GM18520 (cell line): ENCODE data around the gene COX4I1.

Experiments
- ATAC-seq: cut with Tn5 transposase; IDR thresholded peaks from one replicate; pipeline ENCODE4 v1.9.1; 2021; ENCODE audit not compliant: unreplicated experiment

COX4I1 gene

DNA sequence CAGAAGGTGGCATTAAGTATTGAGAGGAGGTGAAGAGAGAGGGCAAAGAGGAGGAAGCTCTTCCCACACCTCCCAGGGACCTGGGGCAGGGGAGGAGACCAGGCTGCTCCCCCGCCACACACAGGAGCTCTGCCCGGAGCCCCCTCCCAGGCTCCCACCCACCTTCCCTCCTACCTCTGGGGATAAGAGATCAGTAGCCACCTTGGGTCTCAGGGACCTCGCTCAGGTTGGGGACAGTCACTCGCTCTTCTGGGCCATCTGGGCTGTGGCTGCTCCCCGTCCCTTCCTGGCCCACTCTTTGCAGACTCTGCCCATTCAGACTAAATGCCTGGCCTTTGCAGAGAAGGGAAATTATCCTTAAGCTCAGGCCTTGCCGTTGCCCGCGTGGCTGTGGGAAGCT is 33.7 kb upstream of the COX4I1 start:
- no peak for ATAC-seq

DNA sequence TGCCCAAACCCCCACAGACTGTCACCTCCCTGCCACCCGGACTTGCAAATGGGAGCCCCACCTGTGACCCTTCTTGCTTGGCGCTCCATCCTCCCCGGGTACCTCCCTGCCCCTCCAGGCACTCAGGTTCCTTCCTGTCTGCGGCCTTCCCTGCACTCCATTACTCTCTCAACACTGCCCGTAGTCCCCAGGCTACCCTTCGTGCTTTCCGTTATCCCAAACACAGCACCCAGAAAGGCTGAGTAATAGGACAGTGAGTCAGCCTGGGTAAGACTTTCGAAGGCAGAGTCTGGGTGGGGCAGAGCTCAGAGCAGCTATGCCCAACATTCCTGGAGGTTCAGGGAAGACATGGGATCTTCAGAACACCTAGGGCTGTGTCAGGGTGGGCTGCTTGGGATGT is 32.0 kb upstream of the COX4I1 start:
- no peak for ATAC-seq

DNA sequence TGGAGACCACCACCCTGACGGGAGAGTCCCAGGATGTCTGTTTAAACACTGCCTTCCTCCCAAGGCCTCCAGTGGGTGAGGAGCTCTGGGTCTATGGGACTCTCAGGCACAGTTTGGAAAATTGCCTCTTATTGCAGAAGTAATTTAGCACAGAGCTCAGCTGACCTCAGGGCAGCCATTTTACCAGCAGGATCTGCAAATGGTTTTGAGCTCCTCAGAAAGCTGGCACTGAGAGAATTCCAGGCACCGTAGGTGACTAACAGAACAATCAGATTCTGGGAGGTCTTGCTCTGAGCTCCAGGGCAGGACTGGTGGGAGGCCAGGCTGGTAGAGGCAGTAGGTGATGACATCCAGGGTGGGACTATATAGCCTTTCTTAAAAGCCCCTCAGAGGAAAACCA is 31.3 kb upstream of the COX4I1 start:
- ATAC-seq = no peak

DNA sequence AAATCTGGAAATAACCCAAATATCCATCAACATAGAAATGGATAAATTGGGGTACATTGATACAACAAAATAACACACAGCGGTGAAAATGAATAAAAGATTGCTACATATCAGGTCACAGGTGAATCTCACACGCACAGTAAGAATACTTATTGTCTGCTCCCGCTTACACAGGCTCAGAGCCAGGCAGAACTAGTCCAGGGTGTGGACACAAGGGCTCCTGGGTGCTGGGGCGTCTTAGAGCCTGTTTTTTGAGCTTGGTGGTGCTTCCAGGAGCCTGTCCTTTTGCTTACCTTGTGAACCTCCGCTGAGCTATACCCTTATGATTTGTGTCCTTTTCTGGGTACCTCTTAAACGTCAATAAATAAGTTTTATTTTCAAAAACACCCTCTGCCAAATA is 28.8 kb upstream of the COX4I1 start:
- ATAC-seq = no peak

DNA sequence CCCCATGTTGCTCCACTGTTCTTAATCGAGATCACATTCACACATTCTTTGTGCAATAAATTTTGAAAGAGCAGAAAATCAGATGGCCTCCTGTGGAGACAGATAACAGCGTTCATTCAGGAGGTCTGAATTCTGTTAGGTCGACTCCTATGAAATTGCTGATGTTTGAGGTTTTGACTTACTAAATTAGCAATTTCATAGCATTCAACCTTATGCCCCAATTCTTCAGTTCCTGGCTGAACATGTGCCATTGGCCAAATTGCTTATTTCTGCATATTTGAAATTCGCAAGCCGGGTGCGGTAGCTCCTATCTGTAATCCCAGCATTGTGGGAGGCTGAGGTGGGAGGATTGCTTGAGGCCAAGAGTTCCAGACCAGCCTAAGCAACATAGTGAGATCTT is 26.5 kb upstream of the COX4I1 start:
- ATAC-seq = no peak

DNA sequence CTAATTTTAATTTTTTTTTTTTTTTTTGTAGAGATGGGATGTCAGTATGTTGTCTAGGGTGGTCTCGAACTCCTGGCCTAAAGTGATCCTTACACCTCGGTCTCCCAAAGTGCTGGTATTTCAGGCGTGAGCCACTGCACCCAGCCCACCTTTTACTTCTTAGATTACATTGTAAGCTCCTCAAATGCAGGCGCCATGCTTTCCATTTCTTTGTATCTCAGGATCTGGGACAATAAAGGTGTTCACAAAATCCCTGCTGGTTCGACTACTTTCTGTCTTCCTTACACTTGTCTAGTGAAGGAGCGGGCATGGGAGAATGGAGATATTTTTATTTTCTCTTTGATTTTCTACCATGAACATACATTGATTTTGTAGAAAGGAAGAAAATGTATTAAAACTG is 25.4 kb upstream of the COX4I1 start:
- no peak for ATAC-seq

DNA sequence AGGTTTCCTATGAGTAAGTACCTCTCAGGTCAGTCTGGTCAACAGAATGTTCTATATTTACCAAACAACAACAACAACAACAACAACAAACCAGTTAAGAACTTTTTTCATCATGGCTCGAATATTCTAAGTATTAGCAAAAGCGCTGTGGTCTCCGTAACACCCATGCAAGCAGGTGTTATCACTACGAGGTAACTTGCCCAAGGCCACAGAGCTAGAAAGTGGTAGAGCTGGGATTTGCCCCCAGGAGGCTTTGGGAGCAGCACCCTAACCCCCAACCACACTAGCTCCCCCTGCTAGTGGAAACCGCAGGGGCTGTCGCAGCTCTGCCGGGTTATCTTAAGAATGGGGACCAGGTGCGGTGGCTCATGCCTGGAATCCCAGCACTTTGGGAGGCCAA is 24.7 kb upstream of the COX4I1 start:
- ATAC-seq = no peak

DNA sequence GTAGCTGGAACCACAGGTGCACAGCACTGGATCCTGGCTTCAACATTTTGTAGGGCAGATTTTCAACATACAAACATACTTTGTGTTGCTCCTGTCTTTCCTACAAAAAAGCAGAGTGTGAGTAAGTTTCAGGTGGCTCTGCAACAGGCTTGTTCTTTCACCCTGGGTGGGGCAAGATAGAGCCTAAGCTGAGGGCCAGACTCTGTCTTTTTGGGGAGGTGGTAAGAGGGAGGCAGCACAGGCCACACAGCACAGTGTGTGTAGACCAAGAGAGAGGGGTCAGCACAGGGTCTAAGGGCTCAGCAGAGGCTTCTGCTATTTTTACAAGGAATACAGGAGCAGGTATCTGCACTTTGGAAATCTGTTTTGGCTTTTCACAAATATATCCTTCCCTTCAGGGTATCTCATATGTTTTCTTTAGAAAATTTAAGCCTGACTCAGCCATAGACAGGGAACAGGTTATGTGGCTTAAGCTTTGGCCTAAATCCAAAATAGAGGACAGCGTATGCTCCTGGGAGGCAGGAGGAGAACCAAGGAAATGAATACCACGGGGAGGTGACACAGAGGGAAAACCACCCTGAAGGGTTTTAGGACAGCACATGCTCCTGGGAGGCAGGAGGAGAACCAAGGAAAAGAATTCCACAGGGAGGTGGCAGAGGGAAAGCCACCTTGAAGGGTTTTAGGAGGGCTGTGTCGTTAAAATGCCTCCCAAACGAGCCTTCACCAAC is 21.7 kb upstream of the COX4I1 start:
- ATAC-seq = no peak

DNA sequence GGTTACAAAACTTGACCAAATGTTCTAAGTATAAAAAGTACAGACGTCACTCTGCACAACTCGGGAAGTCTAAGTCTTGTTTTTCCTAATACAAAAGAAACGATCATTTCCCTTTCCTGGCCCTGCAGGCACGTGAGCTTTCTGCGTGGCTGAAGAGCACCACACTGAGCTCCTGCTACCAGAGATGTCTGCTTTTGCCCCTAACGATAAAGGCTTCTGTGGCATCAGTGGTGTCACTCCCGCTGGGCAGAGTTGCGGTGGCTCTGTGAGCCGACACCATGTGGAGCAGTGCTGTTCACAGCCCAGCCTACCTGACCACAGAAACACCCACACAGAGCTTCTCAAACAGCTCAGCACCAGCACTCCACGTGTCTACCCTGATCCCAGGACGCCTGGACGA is 20.6 kb upstream of the COX4I1 start:
- no peak for ATAC-seq

DNA sequence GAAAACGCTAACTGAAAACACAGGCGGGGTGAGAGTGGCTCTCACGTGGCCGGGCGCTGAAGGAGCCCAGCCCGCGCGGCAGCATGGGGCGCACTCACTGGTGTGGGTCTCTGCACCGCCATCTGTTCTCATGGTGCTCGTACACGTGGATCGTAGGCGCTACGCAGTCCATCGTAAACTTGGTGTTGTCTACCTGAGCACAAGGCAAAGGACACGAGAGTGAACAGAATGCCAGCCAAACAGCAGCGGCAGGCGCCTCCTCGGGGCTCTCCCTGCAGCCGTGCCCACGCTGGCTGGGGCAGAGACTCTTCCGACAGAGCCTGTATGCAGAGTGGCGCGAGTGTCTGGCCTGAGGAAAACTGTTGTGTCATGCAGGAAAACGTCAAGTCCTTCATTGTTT is 19.2 kb upstream of the COX4I1 start:
- ATAC-seq = no peak

DNA sequence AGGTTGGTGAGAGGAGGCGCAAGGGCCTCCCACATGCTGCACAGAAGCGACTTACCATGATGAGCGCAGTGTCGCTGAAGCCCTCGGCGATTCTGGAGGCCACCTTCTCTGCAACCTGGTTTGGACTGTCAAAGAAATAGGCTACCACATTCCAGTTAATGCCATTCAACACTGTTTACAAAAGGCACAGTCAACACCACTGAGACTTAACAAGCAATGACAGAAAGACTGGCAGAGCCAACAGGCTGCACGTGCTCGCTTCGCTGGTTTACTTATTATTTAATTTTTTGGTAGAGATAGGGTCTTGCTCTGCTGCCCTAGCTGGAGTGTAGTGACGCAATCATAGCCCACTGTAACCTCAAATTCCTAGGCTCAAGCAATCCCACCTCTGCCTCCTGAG is 18.3 kb upstream of the COX4I1 start:
- no peak for ATAC-seq

DNA sequence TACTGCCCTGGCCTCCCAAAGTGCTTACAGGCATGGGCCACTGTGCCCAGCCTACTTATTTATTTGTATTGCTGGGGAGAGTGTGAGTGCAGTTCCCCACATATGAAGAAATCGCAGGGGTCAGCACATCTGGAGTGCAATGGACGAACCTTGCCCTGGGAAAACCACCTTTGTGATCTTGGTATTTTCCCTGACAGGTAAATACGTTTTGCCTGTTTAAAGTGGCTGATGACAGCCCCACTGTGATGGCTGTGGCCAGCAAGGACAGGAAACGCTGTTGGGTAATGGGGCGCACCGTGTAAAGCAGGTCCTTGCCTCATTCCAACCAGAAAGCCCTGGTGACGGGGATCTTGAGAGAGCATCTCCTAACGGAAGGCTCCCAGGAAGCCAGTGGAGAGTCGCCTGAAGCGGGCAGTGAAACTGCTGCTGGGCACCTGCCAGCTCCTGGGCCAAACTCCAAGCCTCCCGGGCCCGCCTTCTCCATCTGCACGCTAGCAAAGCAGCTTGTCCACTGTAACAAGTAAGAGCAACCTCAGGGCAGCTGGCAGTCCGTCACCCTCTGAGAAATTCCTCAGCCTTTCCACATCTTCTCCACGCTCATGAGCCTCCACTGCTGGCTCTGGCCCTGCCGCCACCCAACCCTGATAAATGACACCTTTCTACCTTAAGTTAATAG is 17.7 kb upstream of the COX4I1 start:
- no peak for ATAC-seq

DNA sequence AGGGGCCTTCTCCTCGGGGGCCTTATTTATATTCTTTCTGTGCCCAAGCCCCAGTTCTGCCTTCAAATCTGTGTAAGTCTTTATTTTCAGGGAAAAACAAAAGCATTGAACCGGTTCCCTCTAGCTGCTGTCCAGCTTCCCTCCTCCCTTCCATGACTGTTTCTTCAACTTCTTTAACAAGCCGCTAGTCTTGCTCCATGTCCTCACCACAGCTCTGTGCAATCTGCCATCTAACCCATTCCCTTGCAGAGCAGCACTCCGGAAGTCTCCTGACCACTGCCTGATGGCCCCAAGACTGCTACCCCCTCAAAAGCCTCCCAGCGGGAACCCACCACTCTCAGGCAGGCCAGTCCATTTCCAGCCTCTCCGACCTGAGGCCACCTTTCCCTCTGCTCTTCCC is 17.0 kb upstream of the COX4I1 start:
- no peak for ATAC-seq

DNA sequence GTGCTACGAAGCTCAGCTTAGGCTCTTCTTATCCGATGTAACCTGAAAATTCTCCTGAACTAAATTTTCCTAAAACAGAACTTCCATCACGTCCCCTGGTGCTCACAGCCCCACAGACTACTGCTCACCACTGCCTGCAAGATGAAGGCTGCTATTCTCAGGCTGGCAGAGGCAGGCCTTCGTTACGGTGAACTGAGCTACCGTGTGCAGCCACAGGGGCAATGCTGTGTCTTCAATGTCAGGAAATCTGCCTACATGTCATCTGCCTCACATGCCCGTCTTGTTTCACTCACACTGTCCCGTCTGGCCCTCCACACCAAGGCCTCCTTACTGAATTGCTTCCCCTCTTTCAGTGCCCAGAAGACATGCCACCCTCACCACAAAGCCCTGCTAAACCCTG is 16.1 kb upstream of the COX4I1 start:
- no peak for ATAC-seq

DNA sequence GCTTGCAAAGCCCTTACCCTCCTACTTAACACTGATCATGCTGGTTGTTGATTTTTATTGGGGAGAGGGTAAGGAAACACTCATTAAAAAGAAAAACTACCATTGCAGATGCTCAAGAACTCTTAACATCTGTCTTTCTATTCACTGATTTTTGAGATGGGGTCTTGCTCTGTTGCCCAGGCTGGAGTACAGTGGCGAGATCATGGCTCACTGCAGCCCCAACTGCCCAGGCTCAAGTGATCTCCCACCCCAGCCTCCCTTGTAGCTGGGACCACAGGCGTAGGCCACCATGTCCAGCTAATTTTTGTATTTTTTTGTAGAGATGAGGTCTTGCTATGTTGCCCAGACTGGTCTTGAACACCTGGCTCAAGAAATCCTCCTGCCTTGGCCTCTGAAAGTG is 14.7 kb upstream of the COX4I1 start:
- ATAC-seq = no peak

DNA sequence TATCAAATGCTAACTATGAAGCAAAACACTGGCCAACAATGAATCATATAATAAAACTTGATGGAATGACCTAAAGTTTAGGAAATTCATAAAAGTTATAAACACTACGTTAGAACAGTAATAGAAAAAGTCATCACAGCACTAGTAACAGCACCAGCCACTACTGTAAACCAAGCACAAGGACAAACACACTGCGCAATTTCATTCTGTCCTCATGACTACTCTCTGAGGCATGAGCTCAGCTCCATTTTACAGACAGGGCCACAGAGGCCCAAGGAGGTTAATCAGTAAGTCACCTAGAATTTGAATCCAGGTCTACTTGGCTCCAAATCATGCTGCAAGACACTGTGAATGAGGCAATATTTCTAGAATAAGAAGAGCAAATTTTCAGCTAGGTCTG is 13.6 kb upstream of the COX4I1 start:
- ATAC-seq = no peak

DNA sequence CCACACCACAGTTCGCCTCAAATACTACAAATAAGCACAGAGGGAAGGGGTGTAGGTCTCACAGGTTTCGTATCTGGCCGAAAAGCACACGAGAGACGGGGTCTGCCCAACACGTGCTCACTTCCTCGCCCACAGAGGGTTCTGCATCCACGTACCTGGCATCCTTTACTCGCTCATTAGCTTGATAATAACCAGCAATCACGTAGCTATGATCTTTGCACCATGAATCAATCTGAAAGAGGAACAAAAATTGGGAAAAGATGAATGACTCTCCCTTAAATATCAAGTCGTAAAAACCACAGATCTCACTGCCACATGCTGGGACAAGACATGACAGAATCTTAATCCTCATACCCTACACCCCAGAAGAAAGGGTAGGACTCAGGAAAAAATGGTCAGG is 10.7 kb upstream of the COX4I1 start:
- ATAC-seq = no peak

DNA sequence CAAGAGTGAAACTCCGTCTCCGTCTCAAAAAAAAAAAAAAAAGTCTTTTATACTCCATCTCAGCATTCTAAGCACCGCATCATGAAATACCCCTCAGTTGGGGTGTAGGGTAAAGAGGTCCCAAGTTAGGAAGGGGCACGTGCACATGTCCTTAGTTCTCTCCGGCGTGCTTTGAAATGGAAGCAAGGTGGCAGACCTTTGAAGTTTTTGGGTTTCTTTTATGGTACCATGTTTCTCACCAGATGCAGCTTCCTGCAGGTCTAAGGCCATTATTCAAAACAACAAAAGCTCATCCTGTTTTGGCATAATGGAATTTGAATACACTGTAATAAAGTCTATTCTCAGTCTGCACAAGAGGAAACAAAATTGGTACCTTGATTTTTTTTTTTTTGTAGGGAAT is 9.7 kb upstream of the COX4I1 start:
- no peak for ATAC-seq

DNA sequence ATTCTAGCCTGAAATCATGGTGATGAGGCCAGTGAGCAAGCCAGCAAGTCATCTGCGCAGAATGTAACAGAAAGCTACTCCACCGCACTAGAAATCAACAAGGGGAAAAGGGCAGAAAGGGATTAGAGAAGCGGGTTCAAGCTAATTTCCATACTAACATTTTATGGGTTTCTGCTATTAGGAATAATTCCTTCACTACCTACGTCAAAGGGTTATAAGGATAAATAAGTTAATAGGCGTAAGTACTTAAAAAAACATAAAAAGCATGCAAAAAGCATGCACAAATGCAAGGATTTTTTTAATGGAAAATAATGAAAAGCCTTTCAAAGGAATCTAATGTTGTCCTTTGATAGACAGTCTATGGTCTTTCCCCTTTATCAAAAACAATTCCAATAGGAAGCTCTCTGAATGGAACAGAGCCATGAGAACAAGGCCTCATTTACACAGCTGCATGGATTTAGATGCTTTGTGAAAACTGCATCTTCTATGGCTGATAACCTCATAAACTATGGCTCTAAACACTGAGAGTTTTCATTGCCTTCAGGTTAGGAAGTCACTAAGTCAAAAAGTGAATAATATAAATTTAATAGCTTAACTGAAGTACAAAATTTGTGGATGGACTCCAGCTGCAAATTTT is 5.7 kb upstream of the COX4I1 start:
- no peak for ATAC-seq

DNA sequence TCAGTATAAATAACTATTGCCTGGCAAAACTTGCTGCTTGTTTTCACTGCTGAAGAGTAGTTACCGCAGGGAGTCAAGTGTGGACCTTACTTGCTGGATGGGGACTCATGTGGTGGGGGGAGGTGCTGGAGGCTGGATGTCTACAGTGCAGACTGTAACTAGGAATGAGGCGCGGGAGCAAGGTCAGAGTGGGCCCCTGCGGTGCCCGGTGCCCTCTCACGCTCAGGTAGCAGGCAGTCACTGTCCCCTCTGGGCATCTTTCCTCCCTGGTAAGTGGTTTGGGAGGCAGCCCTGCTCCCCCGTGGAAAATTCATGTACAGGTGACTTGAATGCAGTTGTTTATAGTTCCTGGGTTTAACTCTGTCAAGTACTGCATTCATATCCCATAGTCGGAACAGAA is 4.8 kb upstream of the COX4I1 start:
- ATAC-seq = no peak

DNA sequence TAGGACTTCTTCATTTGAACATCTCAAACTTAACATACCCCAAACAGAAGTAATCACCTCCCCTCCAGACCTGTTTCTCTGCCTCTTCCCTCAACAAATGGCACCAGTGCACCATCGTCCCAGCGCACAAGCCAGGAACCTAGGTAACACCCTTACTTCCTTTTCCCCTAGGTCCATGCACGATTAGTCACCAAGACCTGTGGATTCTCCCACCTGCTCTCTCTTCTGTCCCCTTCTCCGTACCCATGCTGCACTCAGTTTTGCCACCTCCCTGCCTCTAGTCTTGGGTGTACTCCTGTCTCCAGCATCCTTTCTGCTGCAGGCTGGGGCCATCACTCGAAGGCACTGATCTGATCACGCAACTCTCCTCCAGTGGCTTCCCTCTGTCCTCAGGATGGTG is 3.3 kb upstream of the COX4I1 start:
- ATAC-seq = no peak

DNA sequence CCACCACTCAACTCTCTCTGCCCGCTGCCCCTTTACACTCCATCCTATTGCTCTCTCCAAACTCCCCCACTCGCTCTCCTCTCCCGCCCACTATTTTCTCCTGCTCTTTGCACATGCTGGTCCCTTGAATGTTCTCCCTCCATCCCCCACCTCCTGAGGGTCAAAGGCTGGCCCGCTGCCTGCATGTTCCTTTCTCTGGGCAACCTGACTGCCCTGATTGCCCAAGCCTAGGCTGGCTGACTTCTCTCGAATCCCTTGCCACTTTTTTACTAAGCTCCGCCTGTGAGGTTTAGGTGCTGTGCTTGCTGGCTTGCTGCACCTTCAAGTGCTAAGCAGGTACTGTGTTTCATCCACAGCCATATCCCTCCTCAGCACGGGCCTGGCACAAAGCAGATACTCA is 2.9 kb upstream of the COX4I1 start:
- ATAC-seq = no peak
